Stimulated activated CD8-positive, alpha-beta memory T cell treated with anti-CD3 and anti-CD28 coated beads, Interleukin-4, amount 100 ng/mL, for 4 hours (primary cell): ENCODE results near the gene AMIGO2.
"Not testable (repeated sequence)": the region's sequence is repeated elsewhere in the genome, so short reads cannot be mapped to it uniquely, and the experiment has no call there.

Source experiments
- DNase-seq, 2 donors: peaks; one replicate each; pipeline ENCODE4 v3.0.0-alpha.2; 2020; ENCODE audit warnings: low read depth in 2 of 2, low spot score in 1 of 2

The AMIGO2 gene

GRCh38 chr12:47075192-47076084, 4.3 kb downstream of the AMIGO2 start:
- no peak for DNase-seq

- DNase-seq: no peak
Observed at GRCh38 chr12:47074757-47075156, 5.0 kb downstream of the AMIGO2 start.

GRCh38 chr12:47073951-47074350, 5.8 kb downstream of the AMIGO2 start:
- no peak for DNase-seq

- no peak for DNase-seq
Observed at GRCh38 chr12:47071241-47071852, 8.4 kb downstream of the AMIGO2 start.

DNA sequence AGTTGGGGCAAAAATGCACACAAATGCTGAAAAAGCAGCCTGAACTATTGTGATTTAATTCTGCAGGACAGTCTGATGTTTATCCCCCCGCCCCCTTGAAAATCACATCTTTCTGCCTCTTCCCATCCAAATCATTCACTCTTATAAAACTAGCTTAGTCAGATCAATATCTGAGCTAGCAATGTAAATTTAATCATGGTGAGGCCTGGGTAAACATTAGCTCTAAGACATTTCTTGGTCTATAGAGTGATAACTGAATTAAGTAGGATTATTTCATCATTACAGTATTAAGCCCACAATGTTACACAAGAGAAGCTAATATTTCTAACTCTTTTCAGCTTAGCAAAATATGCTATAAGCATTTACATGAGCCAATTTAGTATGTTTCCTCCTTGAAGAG, 9.4 kb downstream of the AMIGO2 start:
- DNase-seq: no peak

DNA sequence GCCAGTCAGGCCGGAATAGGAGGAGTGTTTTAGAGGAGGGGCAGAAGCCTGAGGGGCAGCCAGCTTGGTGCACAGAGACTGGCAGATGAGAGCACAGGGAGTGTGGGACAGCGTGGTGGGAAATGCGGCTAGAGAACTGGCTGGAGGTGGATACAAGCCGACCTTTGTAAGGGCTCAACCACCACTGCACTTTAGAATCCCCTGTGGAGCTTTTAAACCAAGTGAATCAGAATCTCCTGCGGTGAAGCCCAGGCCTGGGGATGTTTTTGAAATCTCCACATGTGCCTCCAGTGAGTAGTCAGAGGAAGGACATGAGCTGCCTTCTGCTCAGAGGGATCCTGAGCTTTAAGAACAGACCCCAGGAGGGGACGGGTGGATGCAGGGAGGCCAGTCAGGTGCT, 11.2 kb downstream of the AMIGO2 start:
- DNase-seq: no peak

DNA sequence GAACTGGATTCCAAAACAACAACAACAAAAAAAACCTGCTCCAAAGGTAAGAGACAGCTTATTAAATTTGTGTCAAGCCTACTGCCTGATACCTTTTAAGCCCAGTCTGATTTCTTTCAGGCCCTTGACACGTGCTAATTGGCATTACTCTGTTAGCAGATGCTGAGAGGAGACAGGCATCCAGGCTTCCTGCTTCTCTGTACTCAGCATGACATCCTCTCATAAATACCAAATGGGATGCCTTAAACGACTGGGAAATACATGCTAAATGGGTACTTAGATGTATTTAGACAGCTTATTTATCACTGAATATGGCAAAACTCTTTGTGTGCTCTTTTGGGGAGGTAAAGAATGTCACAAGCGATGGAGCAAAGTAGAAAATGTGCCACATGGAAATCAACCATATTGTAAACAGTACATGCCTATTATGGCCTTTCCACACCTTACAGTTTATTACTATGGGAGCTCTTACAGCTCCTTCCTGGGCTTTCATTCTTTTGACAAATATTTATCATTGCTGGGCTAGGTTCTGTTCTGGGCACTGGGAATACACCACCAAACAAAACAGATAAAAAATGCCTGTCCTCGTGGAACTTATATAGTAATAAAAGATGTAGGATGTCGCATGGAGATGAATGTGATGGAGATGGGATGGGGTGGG, 11.9 kb downstream of the AMIGO2 start:
- DNase-seq: no peak

DNA sequence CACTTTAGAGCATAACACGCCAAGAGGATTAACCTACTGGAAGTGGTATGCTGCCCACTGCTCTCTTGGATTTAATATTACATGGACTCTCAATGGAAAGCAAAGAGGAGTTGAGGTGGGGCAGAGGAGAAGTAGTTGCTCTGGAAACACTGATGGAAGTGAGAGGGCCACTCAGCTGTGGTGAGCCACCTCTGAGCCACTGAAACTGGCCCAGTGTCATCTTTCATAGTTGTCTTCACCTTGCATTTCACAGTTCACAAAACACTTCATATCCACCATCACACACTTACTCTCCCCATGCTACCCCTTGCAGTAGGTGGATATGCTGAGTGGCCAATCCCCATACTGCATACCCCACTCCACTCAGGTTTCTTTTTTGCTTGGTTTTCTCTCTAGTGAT, 12.6 kb downstream of the AMIGO2 start:
- no peak for DNase-seq

DNA sequence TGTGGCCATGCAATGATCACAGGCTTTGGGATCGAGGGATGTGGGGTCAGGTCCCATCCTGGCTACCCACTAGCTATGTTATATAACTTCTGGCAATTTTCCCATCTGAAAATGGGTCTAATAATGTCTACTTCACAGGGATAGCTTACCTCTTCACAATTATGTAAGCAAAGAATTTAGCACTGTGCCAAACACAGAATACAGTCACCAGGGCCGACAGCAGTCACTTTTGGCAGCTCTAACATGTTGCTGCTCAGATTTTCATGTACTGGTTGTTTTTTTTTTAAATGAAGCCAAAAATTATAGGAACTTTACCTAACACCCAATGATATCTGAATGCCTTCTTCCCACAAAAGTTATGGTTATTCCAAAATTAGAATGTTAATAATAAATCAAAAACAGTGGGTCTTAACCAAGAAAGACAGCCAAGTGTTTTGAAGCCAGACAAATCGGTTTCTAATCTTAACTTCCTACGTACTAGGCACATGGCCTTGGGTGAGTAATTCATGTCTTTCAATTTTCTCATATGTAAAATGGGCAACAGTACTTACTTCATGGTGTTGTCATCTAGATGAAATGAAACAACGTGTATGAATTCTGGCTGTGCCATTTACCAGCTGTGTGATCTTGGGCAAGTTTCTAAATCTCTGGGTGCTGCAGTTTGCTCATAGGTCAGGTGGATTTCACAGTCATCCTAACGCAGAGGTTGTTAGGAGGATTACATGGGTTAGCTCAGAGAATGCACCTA, 13.3 kb downstream of the AMIGO2 start:
- DNase-seq: no peak

DNA sequence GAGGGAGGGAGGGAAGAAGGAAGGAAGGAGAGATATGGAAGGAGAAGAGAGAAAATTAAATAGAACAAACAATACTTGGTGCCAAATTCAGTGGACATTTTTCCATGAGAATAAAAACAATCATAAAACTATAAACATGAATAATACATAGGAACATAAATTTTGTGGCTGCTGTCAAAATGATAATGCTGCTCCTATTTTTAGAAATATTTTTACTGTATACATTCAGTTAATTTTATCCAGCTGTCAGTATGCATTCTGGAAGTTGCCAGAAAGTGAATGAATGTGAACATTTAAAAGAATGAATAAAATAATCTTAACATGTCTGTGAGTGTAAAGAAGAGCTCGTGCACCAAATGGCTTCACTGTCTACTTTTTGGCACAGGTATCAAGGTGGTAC, 14.2 kb downstream of the AMIGO2 start:
- DNase-seq: no peak

- DNase-seq: not testable (repeated sequence)
Observed at GRCh38 chr12:47058640-47059039, 21.1 kb downstream of the AMIGO2 start.

- DNase-seq: not testable (repeated sequence)
Observed at GRCh38 chr12:47056944-47057343, 22.8 kb downstream of the AMIGO2 start.

GRCh38 chr12:47055856-47056255, 23.9 kb downstream of the AMIGO2 start:
- DNase-seq: not testable (repeated sequence)

DNA sequence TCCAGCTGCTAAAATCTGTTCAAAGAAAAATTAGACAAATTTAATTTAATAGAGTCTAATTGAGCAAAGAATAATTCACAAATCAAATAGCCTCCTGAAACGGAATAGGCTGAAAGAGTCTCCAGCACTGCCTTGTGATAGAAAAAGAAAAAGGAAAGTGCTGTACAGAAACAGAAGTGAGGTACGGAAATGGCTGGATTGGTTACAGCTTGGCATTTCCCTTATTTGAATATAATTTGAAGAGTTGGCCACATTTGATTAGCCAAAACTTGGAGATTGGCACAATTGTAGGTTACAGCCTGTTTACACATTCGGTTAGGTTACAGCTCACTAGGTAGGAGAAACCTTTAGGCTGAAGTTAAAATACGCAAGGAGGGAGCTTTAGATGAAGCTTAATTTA, 25.1 kb downstream of the AMIGO2 start:
- DNase-seq: no peak

GRCh38 chr12:47053961-47054360, 25.8 kb downstream of the AMIGO2 start:
- no peak for DNase-seq

- no peak for DNase-seq
Observed at GRCh38 chr12:47052274-47052673, 27.5 kb downstream of the AMIGO2 start.

DNA sequence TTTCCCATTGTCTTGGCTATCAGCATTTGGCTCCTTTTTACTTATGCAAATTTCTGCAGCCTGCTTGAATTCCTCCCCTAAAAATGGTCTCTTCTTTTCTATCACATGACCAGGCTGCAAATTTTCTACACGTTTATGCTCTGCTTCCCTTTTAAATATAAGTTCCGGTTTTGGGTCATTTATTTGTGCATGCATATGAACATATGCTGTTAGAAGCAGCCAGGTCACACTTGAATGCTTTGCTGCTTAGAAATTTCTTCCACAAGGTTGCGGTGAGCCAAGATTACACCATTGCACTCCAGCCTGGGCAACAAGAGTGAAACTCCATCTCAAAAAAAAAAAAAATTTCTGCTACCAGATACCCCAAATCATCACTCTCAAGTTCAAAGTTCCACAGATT, 28.5 kb downstream of the AMIGO2 start:
- not testable (repeated sequence) for DNase-seq

GRCh38 chr12:47048541-47048940, 31.2 kb downstream of the AMIGO2 start:
- no peak for DNase-seq

DNA sequence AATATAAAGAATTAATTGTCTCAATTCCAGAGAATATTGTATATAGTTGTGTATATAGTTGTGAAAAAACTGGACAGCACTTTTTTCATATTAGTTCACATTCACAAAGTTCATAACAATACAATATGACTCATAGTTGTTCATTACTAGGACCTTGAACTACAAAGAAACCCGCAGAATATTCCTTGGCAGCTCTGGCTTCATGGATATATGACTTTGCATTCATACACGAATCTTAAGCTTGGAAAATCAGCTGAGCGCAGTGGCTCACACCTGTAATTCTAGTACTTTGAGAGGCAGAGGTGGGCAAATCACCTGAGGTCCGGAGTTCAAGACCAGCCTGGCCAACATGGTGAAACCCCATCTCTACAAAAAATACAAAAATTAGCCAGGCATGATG, 38.4 kb downstream of the AMIGO2 start:
- no peak for DNase-seq

DNA sequence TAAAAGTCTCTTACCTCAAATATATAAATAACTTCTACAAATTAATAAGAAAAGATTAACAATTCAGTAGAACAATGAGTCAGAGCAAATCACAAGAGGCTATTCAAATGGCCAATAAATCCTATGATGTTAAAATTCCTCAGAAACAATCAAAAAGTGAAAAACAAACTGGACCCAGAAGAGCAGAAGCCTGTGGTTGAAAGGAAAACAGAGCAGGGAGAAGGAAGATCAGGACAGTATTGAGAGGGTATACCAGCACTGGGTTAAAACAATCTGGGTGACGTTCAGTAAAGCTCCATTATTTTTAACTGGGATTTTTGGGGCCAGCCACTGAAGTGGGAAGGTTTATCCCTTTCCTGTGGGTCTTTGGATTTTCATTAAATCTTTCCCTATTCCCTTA, 40.0 kb downstream of the AMIGO2 start:
- DNase-seq: no peak

DNA sequence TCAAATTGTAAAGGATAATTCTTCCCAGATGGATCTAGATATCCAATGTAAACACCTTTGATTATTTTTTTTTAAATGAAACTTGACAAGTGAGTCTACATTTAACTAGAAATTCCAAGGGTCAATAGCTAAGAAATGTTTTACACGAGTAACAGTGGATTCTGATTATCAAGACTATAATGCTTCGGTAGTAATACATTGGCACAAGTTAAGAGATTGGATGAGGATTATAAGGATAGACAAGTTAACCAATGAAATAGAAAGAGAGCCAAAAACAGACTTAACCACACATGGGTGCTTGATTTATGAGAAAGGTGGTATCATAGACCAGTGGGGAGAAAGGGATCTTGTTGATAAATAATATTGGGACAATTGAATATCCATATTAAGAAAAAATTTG, 40.7 kb downstream of the AMIGO2 start:
- DNase-seq: no peak
